NT2/D1 (cell line): Measurements from ENCODE around the gene HIGD2A.

Source experiments
- DNase-seq: peaks from one replicate; pipeline ENCODE4 v3.0.0-alpha.2; 2011; ENCODE audit warnings: low read depth, low spot score
- H3K27me3 ChIP-seq: 2 replicates; pipeline ENCODE4 v1.6.0; 2011; ENCODE audit warnings: mild to moderate bottlenecking; ENCODE audit not compliant: insufficient read length, insufficient read depth
- H3K36me3 ChIP-seq: 2 replicates; pipeline ENCODE4 v1.6.1; 2011; ENCODE audit warnings: mild to moderate bottlenecking, low read length, mixed read lengths; ENCODE audit not compliant: insufficient read depth, insufficient read length
- H3K4me1 ChIP-seq: 2 replicates; pipeline ENCODE4 v1.5.1; 2011; ENCODE audit not compliant: insufficient read depth, insufficient read length
- H3K4me3 ChIP-seq: 2 replicates; pipeline ENCODE4 v1.5.1; 2011; ENCODE audit warnings: low read depth; ENCODE audit not compliant: insufficient read length
- H3K9ac ChIP-seq: 2 replicates; pipeline ENCODE4 v1.6.0; 2011; ENCODE audit warnings: low read depth; ENCODE audit not compliant: insufficient read length
- H3K9me3 ChIP-seq: 2 replicates; pipeline ENCODE4 v1.5.1; 2011; ENCODE audit warnings: mild to moderate bottlenecking, low read length; ENCODE audit not compliant: insufficient read depth
- SUZ12 ChIP-seq: IDR thresholded peaks from 2 replicates; pipeline ENCODE4 v1.6.1; 2011; ENCODE audit not compliant: insufficient read length, insufficient read depth; ENCODE audit errors: extremely low read depth
- YY1 ChIP-seq: IDR thresholded peaks from 2 replicates; pipeline ENCODE4 v1.6.1; 2011; ENCODE audit not compliant: insufficient read length, insufficient read depth
- ZNF274 ChIP-seq: IDR thresholded peaks from 2 replicates; pipeline ENCODE4 v1.6.1; 2011; ENCODE audit warnings: mild to moderate bottlenecking, low read depth, low read length

HIGD2A gene

GRCh38 chr5:176371621-176372539 is 16.7 kb upstream of the HIGD2A start:
- no peak overlapping the region for H3K9ac ChIP-seq
- DNase-seq, result no peak
- no peak for TF ChIP-seq YY1
- TF ChIP-seq ZNF274, result no peak
- no peak for TF ChIP-seq SUZ12

GRCh38 chr5:176373100-176373818 is 15.3 kb upstream of the HIGD2A start:
- no peaks in the 10 kb centered on the region for H3K27me3 ChIP-seq

More at GRCh38 chr5:176371621-176372539, 16.7 kb upstream of the HIGD2A start:
- H3K27me3 ChIP-seq, result no peaks in the 10 kb centered on the region
- H3K4me3 ChIP-seq, result no peak overlapping the region
- H3K4me1 ChIP-seq, result peaks cover 2% of the 10 kb centered on the region
- no peaks in the 10 kb centered on the region for H3K9me3 ChIP-seq
- peaks cover 45% of the 10 kb centered on the region for H3K36me3 ChIP-seq

GRCh38 chr5:176379881-176380280 is 8.7 kb upstream of the HIGD2A start:
- H3K27me3 ChIP-seq, result no peaks in the 10 kb centered on the region
- H3K4me1 ChIP-seq, result no peaks in the 10 kb centered on the region
- no peak overlapping the region for H3K9ac ChIP-seq
- no peak overlapping the region for H3K4me3 ChIP-seq
- H3K9me3 ChIP-seq, result no peaks in the 10 kb centered on the region
- no peak for DNase-seq
- H3K36me3 ChIP-seq, result peaks cover 43% of the 10 kb centered on the region
- TF ChIP-seq YY1 (no peak), SUZ12 (no peak), ZNF274 (no peak)

More at GRCh38 chr5:176373100-176373818, 15.3 kb upstream of the HIGD2A start:
- Histone ChIP-seq H3K4me3 (no peak overlapping the region), H3K4me1 (peaks cover 2% of the 10 kb centered on the region), H3K9me3 (no peaks in the 10 kb centered on the region), H3K36me3 (peaks cover 33% of the 10 kb centered on the region), H3K9ac (no peak overlapping the region)
- no peak for DNase-seq
- no peak for TF ChIP-seq SUZ12
- no peak for TF ChIP-seq YY1
- no peak for TF ChIP-seq ZNF274

GRCh38 chr5:176381423-176381822 is 7.1 kb upstream of the HIGD2A start:
- no peaks in the 10 kb centered on the region for H3K27me3 ChIP-seq
- peaks cover 56% of the 10 kb centered on the region for H3K36me3 ChIP-seq
- no peak overlapping the region for H3K4me3 ChIP-seq
- no peak for DNase-seq
- H3K4me1 ChIP-seq, result no peaks in the 10 kb centered on the region
- no peaks in the 10 kb centered on the region for H3K9me3 ChIP-seq
- TF ChIP-seq SUZ12 (no peak), YY1 (no peak), ZNF274 (no peak)
- no peak overlapping the region for H3K9ac ChIP-seq

GRCh38 chr5:176381979-176382378 is 6.6 kb upstream of the HIGD2A start:
- peaks cover 3% of the 10 kb centered on the region for H3K4me1 ChIP-seq
- no peaks in the 10 kb centered on the region for H3K9me3 ChIP-seq
- TF ChIP-seq ZNF274, result no peak
- TF ChIP-seq SUZ12, result no peak
- TF ChIP-seq YY1, result no peak
- H3K9ac ChIP-seq, result no peak overlapping the region
- no peak for DNase-seq
- peaks cover 61% of the 10 kb centered on the region for H3K36me3 ChIP-seq
- H3K4me3 ChIP-seq, result no peak overlapping the region
- H3K27me3 ChIP-seq, result no peaks in the 10 kb centered on the region

- peaks cover 7% of the 10 kb centered on the region for H3K4me1 ChIP-seq
- no peak for DNase-seq
- H3K9me3 ChIP-seq, result no peaks in the 10 kb centered on the region
- no peaks in the 10 kb centered on the region for H3K27me3 ChIP-seq
- H3K9ac ChIP-seq, result no peak overlapping the region
- no peak for TF ChIP-seq YY1
- TF ChIP-seq SUZ12, result no peak
- no peak for TF ChIP-seq ZNF274
- peaks cover 66% of the 10 kb centered on the region for H3K36me3 ChIP-seq
- H3K4me3 ChIP-seq, result no peak overlapping the region
Measured at GRCh38 chr5:176382721-176383120, 5.8 kb upstream of the HIGD2A start.

GRCh38 chr5:176383248-176383905 is 5.2 kb upstream of the HIGD2A start:
- H3K4me1 ChIP-seq, result peaks cover 7% of the 10 kb centered on the region
- no peak overlapping the region for H3K4me3 ChIP-seq
- no peaks in the 10 kb centered on the region for H3K27me3 ChIP-seq
- TF ChIP-seq SUZ12 (no peak), ZNF274 (no peak), YY1 (no peak)
- H3K9ac ChIP-seq, result no peak overlapping the region
- DNase-seq, result no peak
- H3K9me3 ChIP-seq, result no peaks in the 10 kb centered on the region
- H3K36me3 ChIP-seq, result peaks cover 66% of the 10 kb centered on the region
